Mucosa of stomach (tissue), 1 donor: ENCODE results near the gene LTBP1.

ENCODE experiments used
- H3K27me3 ChIP-seq: one replicate; pipeline ENCODE4 v1.7.0; 2013; ENCODE audit warnings: mild to moderate bottlenecking, low read length; ENCODE audit not compliant: control insufficient read depth, insufficient read depth
- H3K36me3 ChIP-seq: one replicate; pipeline ENCODE4 v1.7.0; 2013; ENCODE audit warnings: low read length; ENCODE audit not compliant: control insufficient read depth, insufficient read depth
- H3K4me1 ChIP-seq: one replicate; pipeline ENCODE4 v1.7.0; 2013; ENCODE audit warnings: mild to moderate bottlenecking, low read length; ENCODE audit not compliant: control insufficient read depth, insufficient read depth
- H3K4me3 ChIP-seq: one replicate; pipeline ENCODE4 v1.7.0; 2013; ENCODE audit warnings: low read length
- H3K9ac ChIP-seq: one replicate; pipeline ENCODE4 v1.7.0; 2013; ENCODE audit warnings: mild to moderate bottlenecking, low read length, moderate library complexity
- H3K9me3 ChIP-seq: one replicate; pipeline ENCODE4 v1.7.0; 2013; ENCODE audit warnings: mild to moderate bottlenecking, low read length, moderate library complexity; ENCODE audit not compliant: control insufficient read depth
- donor health status: Pancreatic carcinoma.

The LTBP1 gene

GRCh38 chr2:33336036-33336625, 389.4 kb downstream of the LTBP1 start:
- Histone ChIP-seq H3K9me3 (no peaks in the 10 kb centered on the region), H3K9ac (no peak overlapping the region), H3K4me3 (no peak overlapping the region), H3K27me3 (no peaks in the 10 kb centered on the region), H3K36me3 (no peaks in the 10 kb centered on the region), H3K4me1 (no peaks in the 10 kb centered on the region)

GRCh38 chr2:33337385-33337960, 390.7 kb downstream of the LTBP1 start:
- Histone ChIP-seq H3K4me3 (no peak overlapping the region), H3K9ac (no peak overlapping the region), H3K4me1 (no peaks in the 10 kb centered on the region), H3K36me3 (no peaks in the 10 kb centered on the region), H3K27me3 (no peaks in the 10 kb centered on the region), H3K9me3 (no peaks in the 10 kb centered on the region)

- H3K9me3 ChIP-seq: no peaks in the 10 kb centered on the region
- H3K4me1 ChIP-seq: no peaks in the 10 kb centered on the region
- no peaks in the 10 kb centered on the region for H3K36me3 ChIP-seq
- H3K27me3 ChIP-seq: no peaks in the 10 kb centered on the region
- no peak overlapping the region for H3K4me3 ChIP-seq
- H3K9ac ChIP-seq: no peak overlapping the region
These were observed 391.2 kb downstream of the LTBP1 start for GRCh38 chr2:33337981-33338380.

GRCh38 chr2:33339269-33339668, 392.5 kb downstream of the LTBP1 start:
- Histone ChIP-seq H3K4me1 (no peaks in the 10 kb centered on the region), H3K4me3 (no peak overlapping the region), H3K36me3 (no peaks in the 10 kb centered on the region), H3K27me3 (no peaks in the 10 kb centered on the region), H3K9ac (no peak overlapping the region), H3K9me3 (no peaks in the 10 kb centered on the region)

- H3K4me1 ChIP-seq: no peaks in the 10 kb centered on the region
- no peaks in the 10 kb centered on the region for H3K27me3 ChIP-seq
- H3K9me3 ChIP-seq: no peaks in the 10 kb centered on the region
- H3K4me3 ChIP-seq: no peak overlapping the region
- H3K36me3 ChIP-seq: no peaks in the 10 kb centered on the region
- no peak overlapping the region for H3K9ac ChIP-seq
These were observed 393.5 kb downstream of the LTBP1 start for GRCh38 chr2:33340280-33340679.

- Histone ChIP-seq H3K9ac (no peak overlapping the region), H3K4me3 (no peak overlapping the region), H3K36me3 (no peaks in the 10 kb centered on the region), H3K9me3 (no peaks in the 10 kb centered on the region), H3K4me1 (no peaks in the 10 kb centered on the region), H3K27me3 (no peaks in the 10 kb centered on the region)
These were observed 395.4 kb downstream of the LTBP1 start for GRCh38 chr2:33342171-33342570.

- H3K4me1 ChIP-seq: no peaks in the 10 kb centered on the region
- H3K36me3 ChIP-seq: no peaks in the 10 kb centered on the region
- H3K9ac ChIP-seq: no peak overlapping the region
- no peaks in the 10 kb centered on the region for H3K9me3 ChIP-seq
- no peaks in the 10 kb centered on the region for H3K27me3 ChIP-seq
- no peak overlapping the region for H3K4me3 ChIP-seq
These were observed 396.0 kb downstream of the LTBP1 start for GRCh38 chr2:33342705-33343104.

- Histone ChIP-seq H3K27me3 (no peaks in the 10 kb centered on the region), H3K9ac (no peak overlapping the region), H3K4me3 (no peak overlapping the region), H3K9me3 (no peaks in the 10 kb centered on the region), H3K4me1 (no peaks in the 10 kb centered on the region), H3K36me3 (no peaks in the 10 kb centered on the region)
These were observed 396.7 kb downstream of the LTBP1 start for GRCh38 chr2:33343387-33343895.

GRCh38 chr2:33344230-33344629, 397.5 kb downstream of the LTBP1 start:
- H3K4me1 ChIP-seq: no peaks in the 10 kb centered on the region
- H3K9me3 ChIP-seq: no peaks in the 10 kb centered on the region

GRCh38 chr2:33347856-33348255, 401.1 kb downstream of the LTBP1 start:
- H3K36me3 ChIP-seq: no peaks in the 10 kb centered on the region
- H3K4me1 ChIP-seq: no peaks in the 10 kb centered on the region
- no peak overlapping the region for H3K9ac ChIP-seq
- H3K4me3 ChIP-seq: no peak overlapping the region
- H3K27me3 ChIP-seq: no peaks in the 10 kb centered on the region
- H3K9me3 ChIP-seq: no peaks in the 10 kb centered on the region

More at GRCh38 chr2:33344230-33344629, 397.5 kb downstream of the LTBP1 start:
- Histone ChIP-seq H3K36me3 (no peaks in the 10 kb centered on the region), H3K27me3 (no peaks in the 10 kb centered on the region), H3K4me3 (no peak overlapping the region), H3K9ac (no peak overlapping the region)

- Histone ChIP-seq H3K27me3 (no peaks in the 10 kb centered on the region), H3K4me1 (no peaks in the 10 kb centered on the region), H3K36me3 (no peaks in the 10 kb centered on the region), H3K9me3 (no peaks in the 10 kb centered on the region), H3K9ac (no peak overlapping the region), H3K4me3 (no peak overlapping the region)
These were observed 403.9 kb downstream of the LTBP1 start for GRCh38 chr2:33350632-33351031.

- Histone ChIP-seq H3K36me3 (no peaks in the 10 kb centered on the region), H3K27me3 (no peaks in the 10 kb centered on the region), H3K4me3 (no peak overlapping the region), H3K4me1 (no peaks in the 10 kb centered on the region), H3K9me3 (no peaks in the 10 kb centered on the region), H3K9ac (no peak overlapping the region)
These were observed 405.0 kb downstream of the LTBP1 start for GRCh38 chr2:33351781-33352180.
